SK-N-SH (cell line): ENCODE data around the gene HEXD. TPM values are rescaled to one million over a fixed set of nuclear protein-coding genes. Genes with fewer than 3 reads are reported as not detected.

Experiments used
- CTCF ChIA-PET: fragments of 300-600, 350-600 bp; formaldehyde crosslinking; extraction: SDS; loops from one replicate; lab custom pipeline; 2021; lab: Yijun Ruan, JAX
- POLR2A ChIA-PET: fragments of 350-600 bp; sonication (Branson Sonifier 250); formaldehyde crosslinking; extraction: SDS; loops from one replicate; lab custom pipeline; 2020; ENCODE audit warnings: antibody characterized with exemption, inconsistent platforms; lab: Yijun Ruan, JAX
- DNase-seq: peaks from one replicate; pipeline ENCODE4 v3.0.0; 2012
- H2AFZ ChIP-seq: fragments of 200-600 bp; sonication (generic); 2 replicates; pipeline ENCODE4 v1.8.1; 2016; ENCODE audit warnings: antibody characterized with exemption, mild to moderate bottlenecking, low read depth
- H3F3A ChIP-seq: fragments of 200-600 bp; sonication (generic); replicated peaks from 2 replicates; pipeline ENCODE3; 2016; ENCODE audit warnings: antibody characterized with exemption, mild to moderate bottlenecking; ENCODE audit not compliant: insufficient read depth
- H3K27ac ChIP-seq, 2 experiments: fragments of 200-500 bp in 1 of 2; fragments of 200-600 bp in 1 of 2; sonication (Bioruptor generic) in 1 of 2; sonication (generic), shearing (Covaris generic) in 1 of 2; 2 replicates each; pipeline versions ENCODE4 v1.5.1 to v1.6.1; 2014 to 2016; ENCODE audit warnings: low read depth in 2 of 2, inconsistent platforms in 1 of 2, low read length in 1 of 2, mild to moderate bottlenecking in 1 of 2, mixed read lengths in 1 of 2
- H3K27me3 ChIP-seq: fragments of 200-600 bp; sonication (generic), shearing (Covaris generic); 2 replicates; pipeline ENCODE4 v1.6.1; 2016; ENCODE audit warnings: mixed run types; ENCODE audit not compliant: insufficient read depth
- H3K36me3 ChIP-seq, 2 experiments: fragments of 200-500 bp in 1 of 2; fragments of 200-600 bp in 1 of 2; sonication (Bioruptor generic) in 1 of 2; sonication (generic) in 1 of 2; replicated peaks in 1 of 2; 2 replicates each; pipeline versions ENCODE3 to v1.5.1; 2014 to 2016; ENCODE audit warnings: low read length in 1 of 2, mild to moderate bottlenecking in 1 of 2; ENCODE audit not compliant: insufficient read depth in 2 of 2, control insufficient read depth in 1 of 2
- H3K4me1 ChIP-seq, 2 experiments: fragments of 200-500 bp in 1 of 2; fragments of 200-600 bp in 1 of 2; sonication (Bioruptor generic) in 1 of 2; sonication (generic), shearing (Covaris generic) in 1 of 2; 2 replicates each; pipeline versions ENCODE4 v1.5.1 to v1.6.1; 2014 to 2016; ENCODE audit warnings: low read depth in 1 of 2, low read length in 1 of 2, mixed run types in 1 of 2; ENCODE audit not compliant: insufficient read depth in 2 of 2, control insufficient read depth in 1 of 2
- H3K4me2 ChIP-seq: fragments of 200-600 bp; sonication (generic), shearing (Covaris generic); 2 replicates; pipeline ENCODE4 v1.6.1; 2017; ENCODE audit warnings: mixed run types
- H3K4me3 ChIP-seq, 2 experiments: fragments of 200-500 bp in 1 of 2; fragments of 200-600 bp in 1 of 2; sonication (Bioruptor generic) in 1 of 2; sonication (generic), shearing (Covaris generic) in 1 of 2; 2 replicates each; pipeline versions ENCODE4 v1.5.1 to v1.8.1; 2014 to 2016; ENCODE audit warnings: low read depth in 2 of 2, inconsistent platforms in 1 of 2, low read length in 1 of 2, mild to moderate bottlenecking in 1 of 2, mixed read lengths in 1 of 2, moderate library complexity in 1 of 2
- H3K79me2 ChIP-seq: fragments of 200-600 bp; sonication (generic); 2 replicates; pipeline ENCODE4 v1.8.1; 2017; ENCODE audit warnings: mild to moderate bottlenecking; ENCODE audit not compliant: insufficient read depth
- H3K9ac ChIP-seq: fragments of 200-600 bp; sonication (generic); 2 replicates; pipeline ENCODE4 v1.6.1; 2017; ENCODE audit warnings: mixed run types
- H3K9me2 ChIP-seq: fragments of 200-600 bp; sonication (generic); 2 replicates; pipeline ENCODE4 v1.6.1; 2017; ENCODE audit warnings: mixed run types
- H3K9me3 ChIP-seq: fragments of 200-600 bp; sonication (generic); 2 replicates; pipeline ENCODE4 v1.6.1; 2017; ENCODE audit warnings: mixed run types, mild to moderate bottlenecking, moderate library complexity
- H4K20me1 ChIP-seq: fragments of 200-600 bp; sonication (generic); 2 replicates; pipeline ENCODE4 v1.6.1; 2017; ENCODE audit warnings: mild to moderate bottlenecking, mixed run types; ENCODE audit not compliant: insufficient read depth
- CHD2 ChIP-seq: fragments of 150-350 bp; IDR thresholded peaks from 2 replicates; pipeline ENCODE4 v1.6.1; 2018; ENCODE audit warnings: low read length; ENCODE audit not compliant: partially characterized antibody
- ELF1 ChIP-seq: IDR thresholded peaks from 2 replicates; pipeline ENCODE4 v1.4.0; 2012
- EZH2phosphoT487 ChIP-seq: fragments of 200-600 bp; sonication (generic); IDR thresholded peaks from 2 replicates; pipeline ENCODE4 v1.6.1; 2017; ENCODE audit warnings: low read depth, mixed run types, mild to moderate bottlenecking, antibody characterized with exemption, moderate library complexity, borderline replicate concordance
- FOSL2 ChIP-seq: IDR thresholded peaks from 2 replicates; pipeline ENCODE4 v1.4.0; 2012; ENCODE audit warnings: low read depth, mild to moderate bottlenecking, moderate library complexity, borderline replicate concordance
- FOXJ3 ChIP-seq: sonication (generic); formaldehyde crosslinking; IDR thresholded peaks from 2 replicates; pipeline ENCODE4 v1.5.1; 2020; ENCODE audit warnings: mild to moderate bottlenecking, missing genetic modification reagents
- FOXM1 ChIP-seq: IDR thresholded peaks from 2 replicates; pipeline ENCODE4 v1.4.0; 2012; ENCODE audit warnings: low read depth, mild to moderate bottlenecking
- GABPA ChIP-seq: IDR thresholded peaks from 2 replicates; pipeline ENCODE4 v1.4.0; 2012; ENCODE audit warnings: low read depth, mild to moderate bottlenecking
- GATA2 ChIP-seq: sonication (generic); formaldehyde crosslinking; IDR thresholded peaks from 2 replicates; pipeline ENCODE4 v1.5.0; 2020; ENCODE audit warnings: mild to moderate bottlenecking, missing genetic modification reagents
- MXI1 ChIP-seq: IDR thresholded peaks from 2 replicates; pipeline ENCODE4 v1.6.1; 2012; ENCODE audit warnings: mild to moderate bottlenecking, low read depth, low read length, improper control_type of control experiment
- NFIC ChIP-seq: IDR thresholded peaks from 2 replicates; pipeline ENCODE4 v1.4.0; 2012; ENCODE audit warnings: borderline replicate concordance
- NRF1 ChIP-seq: IDR thresholded peaks from 2 replicates; pipeline ENCODE4 v1.6.1; 2012; ENCODE audit warnings: low read depth, mild to moderate bottlenecking, low read length
- POLR2AphosphoS5 ChIP-seq: IDR thresholded peaks from 2 replicates; pipeline ENCODE4 v1.6.1; 2012; ENCODE audit warnings: low read depth, low read length
- RCOR1 ChIP-seq: fragments of 150-350 bp; IDR thresholded peaks from 2 replicates; pipeline ENCODE4 v1.6.1; 2017; ENCODE audit warnings: antibody characterized with exemption, low read length
- RFX5 ChIP-seq: IDR thresholded peaks from 2 replicates; pipeline ENCODE4 v1.6.1; 2012; ENCODE audit warnings: mild to moderate bottlenecking, improper control_type of control experiment, low read length
- RXRA ChIP-seq: IDR thresholded peaks from 2 replicates; pipeline ENCODE4 v1.4.0; 2012; ENCODE audit warnings: low read depth, mild to moderate bottlenecking, borderline replicate concordance
- SIN3A ChIP-seq: IDR thresholded peaks from 2 replicates; pipeline ENCODE4 v1.6.1; 2012; ENCODE audit warnings: low read depth, mild to moderate bottlenecking, low read length, moderate library complexity, borderline replicate concordance
- SMC3 ChIP-seq: IDR thresholded peaks from 2 replicates; pipeline ENCODE4 v1.6.1; 2012; ENCODE audit warnings: low read depth, low read length, improper control_type of control experiment
- TCF12 ChIP-seq: IDR thresholded peaks from 2 replicates; pipeline ENCODE4 v1.4.0; 2012
- TEAD4 ChIP-seq: IDR thresholded peaks from 2 replicates; pipeline ENCODE4 v1.4.0; 2012; ENCODE audit warnings: mild to moderate bottlenecking, borderline replicate concordance; ENCODE audit not compliant: insufficient read depth
- USF1 ChIP-seq: IDR thresholded peaks from 2 replicates; pipeline ENCODE4 v1.4.0; 2012; ENCODE audit warnings: low read depth, borderline replicate concordance
- WGBS: methylation state at CpG from one replicate; pipeline ENCODE4 v1.1.6; 2017; ENCODE audit warnings: low lambda C conversion rate; 5-methylcytosine and 5-hydroxymethylcytosine counted together
- polyA plus RNA-seq, 3 experiments: library from polyadenylated mRNA; depleted of rRNA; stranded (reverse); fragments of >200 nt; gene quantifications; 2 replicates each; pipeline ENCODE4 v1.2.3, GENCODE V29; 2012
- TF ChIP-seq, protein P1 (sequence below): IDR thresholded peaks from 2 replicates; pipeline ENCODE4 v1.4.0; 2012; ENCODE audit warnings: low read depth
- TF ChIP-seq, protein P2 (sequence below): IDR thresholded peaks from 2 replicates; pipeline ENCODE4 v1.4.0; 2012; ENCODE audit warnings: low read depth, borderline replicate concordance
- TF ChIP-seq, protein P3 (sequence below): IDR thresholded peaks from 2 replicates; pipeline ENCODE4; 2012

The HEXD gene
- polyA plus RNA-seq, 1 of the 3 experiments (the other 2 are of a cell fraction) = 38.8 TPM

DNA sequence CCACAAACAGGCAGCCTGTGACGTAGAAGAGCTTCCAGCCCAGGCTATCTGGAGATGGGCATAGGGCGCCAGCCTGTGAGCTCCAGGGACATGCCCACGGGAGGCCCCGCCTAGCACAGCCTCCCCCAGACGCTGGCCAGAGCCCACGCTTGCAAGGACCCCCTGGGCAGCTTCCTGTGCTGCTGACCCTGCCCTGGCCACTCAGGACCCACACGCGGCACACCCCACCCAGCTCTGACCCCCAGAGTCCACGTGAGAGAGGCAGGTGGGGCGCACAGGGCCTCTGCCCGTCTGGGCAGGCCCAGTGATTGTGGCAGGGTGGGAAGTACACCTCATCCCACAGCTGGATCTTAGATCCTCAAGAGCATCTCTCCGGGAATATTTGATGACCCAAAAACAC lies 28.5 kb downstream of the HEXD start:
- POLR2A ChIA-PET = interaction anchor here (0.5 kb wide), 1 partner anchor 29 kb away, joined by 3 read pairs; no protein-coding TSS in a partner anchor
- 98% methylated on average over 6 of the region's 12 CpGs for WGBS
- Histone ChIP-seq H3K79me2 (peaks cover 43% of the 10 kb centered on the region), H3K9me3 (no peaks in the 10 kb centered on the region), H3K9me2 (no peaks in the 10 kb centered on the region), H3K9ac (no peak overlapping the region), H3K36me3 (peaks cover 7 to 50% of the 10 kb centered on the region in 2 experiments), H4K20me1 (peaks cover 15% of the 10 kb centered on the region), H3K4me3 (no peak overlapping the region), H3F3A (peaks cover 4% of the 10 kb centered on the region), H3K4me1 (peaks cover 8 to 38% of the 10 kb centered on the region in 2 experiments; a peak in 2 of 4 replicates), H3K27me3 (no peaks in the 10 kb centered on the region), H3K27ac (no peak overlapping the region; a peak in 1 of 4 replicates), H2AFZ (no peak overlapping the region), H3K4me2 (no peak overlapping the region)
- CTCF ChIA-PET = interaction anchor here (0.9 to 1.3 kb wide), 3 partner anchors 22 to 95 kb away, joined by 3 to 4 read pairs (median 3); no protein-coding TSS in a partner anchor
- DNase-seq = no peak
- TF ChIP-seq FOSL2 (no peak), TCF12 (no peak), CHD2 (no peak), FOXJ3 (CRISPR knock-in tag) (no peak), MXI1 (no peak), TEAD4 (no peak), USF1 (no peak), SMC3 (no peak), RCOR1 (no peak), NRF1 (no peak), NFIC (no peak), EZH2phosphoT487 (no peak), RXRA (no peak), RFX5 (no peak), GABPA (no peak), FOXM1 (no peak)
- TF ChIP-seq, protein P1, sequence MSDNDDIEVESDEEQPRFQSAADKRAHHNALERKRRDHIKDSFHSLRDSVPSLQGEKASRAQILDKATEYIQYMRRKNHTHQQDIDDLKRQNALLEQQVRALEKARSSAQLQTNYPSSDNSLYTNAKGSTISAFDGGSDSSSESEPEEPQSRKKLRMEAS = no peak

- no peaks in the 10 kb centered on the region for H3K9me2 ChIP-seq
- H4K20me1 ChIP-seq = peaks cover 5% of the 10 kb centered on the region
- H2AFZ ChIP-seq = no peak overlapping the region
- WGBS = 98% methylated on average over 11 of the region's 11 CpGs
- peaks cover 6% of the 10 kb centered on the region for H3F3A ChIP-seq
- H3K36me3 ChIP-seq = peaks cover 3 to 38% of the 10 kb centered on the region in 2 experiments
- no peak overlapping the region for H3K4me3 ChIP-seq
- H3K4me2 ChIP-seq = no peak overlapping the region
- ChIA-PET POLR2A (no interaction called here), CTCF (interaction anchor here (1.3 kb wide), 1 partner anchor 23 kb away, joined by 3 read pairs; no protein-coding TSS in a partner anchor)
- H3K79me2 ChIP-seq = peaks cover 43% of the 10 kb centered on the region
- DNase-seq = no peak
- H3K27ac ChIP-seq = no peak overlapping the region
- H3K9me3 ChIP-seq = no peaks in the 10 kb centered on the region
- H3K9ac ChIP-seq = no peak overlapping the region
- TF ChIP-seq USF1 (no peak), CHD2 (no peak), GATA2 (CRISPR knock-in tag) (no peak), FOXM1 (no peak), POLR2AphosphoS5 (no peak), SIN3A (no peak), ELF1 (no peak), FOXJ3 (CRISPR knock-in tag) (no peak)
- TF ChIP-seq, protein P2, sequence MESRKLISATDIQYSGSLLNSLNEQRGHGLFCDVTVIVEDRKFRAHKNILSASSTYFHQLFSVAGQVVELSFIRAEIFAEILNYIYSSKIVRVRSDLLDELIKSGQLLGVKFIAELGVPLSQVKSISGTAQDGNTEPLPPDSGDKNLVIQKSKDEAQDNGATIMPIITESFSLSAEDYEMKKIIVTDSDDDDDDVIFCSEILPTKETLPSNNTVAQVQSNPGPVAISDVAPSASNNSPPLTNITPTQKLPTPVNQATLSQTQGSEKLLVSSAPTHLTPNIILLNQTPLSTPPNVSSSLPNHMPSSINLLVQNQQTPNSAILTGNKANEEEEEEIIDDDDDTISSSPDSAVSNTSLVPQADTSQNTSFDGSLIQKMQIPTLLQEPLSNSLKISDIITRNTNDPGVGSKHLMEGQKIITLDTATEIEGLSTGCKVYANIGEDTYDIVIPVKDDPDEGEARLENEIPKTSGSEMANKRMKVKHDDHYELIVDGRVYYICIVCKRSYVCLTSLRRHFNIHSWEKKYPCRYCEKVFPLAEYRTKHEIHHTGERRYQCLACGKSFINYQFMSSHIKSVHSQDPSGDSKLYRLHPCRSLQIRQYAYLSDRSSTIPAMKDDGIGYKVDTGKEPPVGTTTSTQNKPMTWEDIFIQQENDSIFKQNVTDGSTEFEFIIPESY = no peak
- TF ChIP-seq, protein P3, sequence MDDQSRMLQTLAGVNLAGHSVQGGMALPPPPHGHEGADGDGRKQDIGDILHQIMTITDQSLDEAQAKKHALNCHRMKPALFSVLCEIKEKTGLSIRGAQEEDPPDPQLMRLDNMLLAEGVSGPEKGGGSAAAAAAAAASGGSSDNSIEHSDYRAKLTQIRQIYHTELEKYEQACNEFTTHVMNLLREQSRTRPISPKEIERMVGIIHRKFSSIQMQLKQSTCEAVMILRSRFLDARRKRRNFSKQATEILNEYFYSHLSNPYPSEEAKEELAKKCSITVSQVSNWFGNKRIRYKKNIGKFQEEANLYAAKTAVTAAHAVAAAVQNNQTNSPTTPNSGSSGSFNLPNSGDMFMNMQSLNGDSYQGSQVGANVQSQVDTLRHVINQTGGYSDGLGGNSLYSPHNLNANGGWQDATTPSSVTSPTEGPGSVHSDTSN = no peak
- H3K27me3 ChIP-seq = no peaks in the 10 kb centered on the region
- peaks cover 8 to 38% of the 10 kb centered on the region in 2 experiments; a peak in 2 of 4 replicates for H3K4me1 ChIP-seq
Measured at GRCh38 chr17:82447876-82448275, 29.7 kb downstream of the HEXD start.
